Trophoblast cell (in vitro differentiated cells and primary cell): ENCODE measurements around the gene TRMT10C.
A peak's percentile ranks its signal among the peaks of the same experiment; 100 is the strongest.

Experiments
- DNase-seq, 2 donors: peaks; one replicate each; pipeline ENCODE4 v3.0.0-alpha.2; 2016
- H2AFZ ChIP-seq: 2 replicates; pipeline ENCODE4 v1.6.1; 2013; ENCODE audit warnings: low read length, moderate library complexity, mild to moderate bottlenecking; ENCODE audit not compliant: insufficient read depth, poor library complexity
- H2AK5ac ChIP-seq: 2 replicates; pipeline ENCODE4 v1.6.1; 2013; ENCODE audit warnings: mild to moderate bottlenecking, low read length
- H2BK120ac ChIP-seq: 2 replicates; pipeline ENCODE4 v1.6.1; 2013; ENCODE audit warnings: low read length, mild to moderate bottlenecking, moderate library complexity; ENCODE audit not compliant: insufficient read depth, poor library complexity
- H2BK12ac ChIP-seq: 2 replicates; pipeline ENCODE4 v1.6.1; 2013; ENCODE audit warnings: mild to moderate bottlenecking, low read length, moderate library complexity
- H2BK5ac ChIP-seq: 2 replicates; pipeline ENCODE4 v1.6.1; 2013; ENCODE audit warnings: low read length, low read depth, moderate library complexity, mild to moderate bottlenecking; ENCODE audit not compliant: poor library complexity
- H3K14ac ChIP-seq: 2 replicates; pipeline ENCODE4 v1.6.1; 2013; ENCODE audit warnings: mild to moderate bottlenecking, low read length
- H3K18ac ChIP-seq: 2 replicates; pipeline ENCODE4 v1.6.1; 2013; ENCODE audit warnings: mild to moderate bottlenecking, low read length
- H3K23ac ChIP-seq: 2 replicates; pipeline ENCODE4 v1.6.1; 2013; ENCODE audit warnings: low read length
- H3K27ac ChIP-seq: 2 replicates; pipeline ENCODE4 v1.5.1; 2013; ENCODE audit warnings: low read depth, mild to moderate bottlenecking, inconsistent platforms, low read length, moderate library complexity
- H3K27me3 ChIP-seq: 2 replicates; pipeline ENCODE4 v1.6.1; 2013; ENCODE audit warnings: inconsistent platforms, mild to moderate bottlenecking, low read length, moderate library complexity; ENCODE audit not compliant: insufficient read depth
- H3K36me3 ChIP-seq, 2 experiments: 1 replicate in 1 of 2; 2 replicates in 1 of 2; pipeline ENCODE4 v1.6.1; 2013; ENCODE audit warnings: low read length in 2 of 2, mild to moderate bottlenecking in 2 of 2, moderate library complexity in 1 of 2; ENCODE audit not compliant: insufficient read depth in 2 of 2, control insufficient read depth in 1 of 2
- H3K4ac ChIP-seq: 2 replicates; pipeline ENCODE4 v1.6.1; 2013; ENCODE audit warnings: low read depth, mild to moderate bottlenecking, low read length, moderate library complexity
- H3K4me1 ChIP-seq, 2 experiments: 1 replicate in 1 of 2; 2 replicates in 1 of 2; pipeline ENCODE4 v1.6.1; 2013; ENCODE audit warnings: low read length in 2 of 2, mild to moderate bottlenecking in 2 of 2, moderate library complexity in 1 of 2; ENCODE audit not compliant: insufficient read depth in 2 of 2, control insufficient read depth in 1 of 2
- H3K4me2 ChIP-seq: 2 replicates; pipeline ENCODE4 v1.6.1; 2013; ENCODE audit warnings: inconsistent platforms, mild to moderate bottlenecking, low read length, moderate library complexity
- H3K4me3 ChIP-seq: 2 replicates; pipeline ENCODE4 v1.5.1; 2013; ENCODE audit warnings: mild to moderate bottlenecking, low read depth, low read length, inconsistent platforms
- H3K79me1 ChIP-seq: one replicate; pipeline ENCODE4 v1.6.1; 2013; ENCODE audit warnings: low read length
- H3K79me2 ChIP-seq: 2 replicates; pipeline ENCODE4 v1.6.1; 2013; ENCODE audit warnings: low read length, mild to moderate bottlenecking; ENCODE audit not compliant: control insufficient read depth, insufficient read depth, poor library complexity
- H3K9ac ChIP-seq: 2 replicates; pipeline ENCODE4 v1.6.1; 2013; ENCODE audit warnings: mild to moderate bottlenecking, low read length
- H3K9me3 ChIP-seq: 2 replicates; pipeline ENCODE4 v1.6.1; 2013; ENCODE audit warnings: low read depth, mild to moderate bottlenecking, control low read depth, inconsistent platforms, low read length; ENCODE audit not compliant: insufficient read depth
- H4K12ac ChIP-seq: 2 replicates; pipeline ENCODE4 v1.6.1; 2013; ENCODE audit warnings: low read depth, mild to moderate bottlenecking, low read length, moderate library complexity
- H4K8ac ChIP-seq: 2 replicates; pipeline ENCODE4 v1.6.1; 2013; ENCODE audit warnings: low read depth, mild to moderate bottlenecking, low read length, moderate library complexity
- H4K91ac ChIP-seq: one replicate; pipeline ENCODE4 v1.6.1; 2013; ENCODE audit warnings: low read depth, mild to moderate bottlenecking, low read length, moderate library complexity
- WGBS: extraction: QIAGEN DNeasy Blood & Tissue Kit; methylation state at CpG from one replicate; pipeline ENCODE4 v1.1.7; 2013; ENCODE audit warnings: missing lambda C conversion rate; ENCODE audit not compliant: insufficient read length, insufficient coverage; ENCODE audit errors: extremely low coverage; 5-methylcytosine and 5-hydroxymethylcytosine counted together

Gene TRMT10C

DNA sequence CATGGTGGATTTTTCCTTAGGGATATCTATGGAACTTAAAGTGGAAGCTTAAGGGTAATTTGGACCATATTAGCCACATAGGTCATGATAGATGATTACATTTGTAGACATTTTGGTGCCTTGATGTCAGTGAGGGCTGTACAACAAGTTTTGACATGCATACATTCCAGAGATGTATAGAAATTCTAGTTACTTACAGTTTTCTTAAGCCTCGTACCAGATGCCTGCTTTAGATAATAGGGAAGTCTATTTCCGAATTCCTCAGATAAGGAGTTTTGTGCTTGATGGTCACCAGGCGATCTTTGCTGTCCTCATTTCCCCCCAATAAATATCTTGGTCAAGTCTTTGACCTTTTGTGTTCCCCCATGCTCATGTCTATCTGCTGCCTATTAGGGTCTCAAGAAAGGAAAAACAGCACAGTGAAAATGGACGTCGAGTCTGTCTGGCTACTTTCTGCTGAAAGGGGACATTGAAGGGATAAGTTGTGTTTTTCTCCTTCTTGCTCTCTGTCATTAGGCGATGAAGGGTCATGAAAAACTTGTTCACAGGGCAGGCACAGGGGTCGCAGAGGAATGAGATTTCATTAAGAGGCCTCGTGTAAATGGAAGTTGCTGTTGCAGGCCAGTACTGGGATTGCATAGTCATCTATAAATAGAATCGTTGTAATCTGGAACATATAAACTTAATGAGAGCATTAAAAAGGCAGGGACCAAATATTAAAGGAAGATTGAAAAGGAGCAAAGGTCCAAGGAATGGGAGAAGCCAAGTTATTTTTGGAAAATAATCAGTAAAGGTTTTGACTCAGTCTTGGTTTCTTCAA, 28.7 kb upstream of the TRMT10C start:
- Histone ChIP-seq H3K4me2 (no peak overlapping the region), H3K79me2 (no peaks in the 10 kb centered on the region), H2AFZ (no peak overlapping the region), H4K91ac (no peak overlapping the region), H4K12ac (no peak overlapping the region), H3K14ac (no peak overlapping the region), H3K36me3 (no peaks in the 10 kb centered on the region), H2BK12ac (no peak overlapping the region), H3K27me3 (no peaks in the 10 kb centered on the region), H4K8ac (no peak overlapping the region), H3K4me1 (peaks cover 7 to 11% of the 10 kb centered on the region in 2 experiments), H3K27ac (peak overlapping the region; percentile 12), H3K18ac (no peak overlapping the region), H2BK120ac (no peak overlapping the region), H3K4ac (no peak overlapping the region), H2BK5ac (no peak overlapping the region), H2AK5ac (no peak overlapping the region), H3K4me3 (no peak overlapping the region), H3K9me3 (no peaks in the 10 kb centered on the region), H3K79me1 (peaks cover 4% of the 10 kb centered on the region), H3K23ac (no peak overlapping the region), H3K9ac (no peak overlapping the region)
- WGBS, result no CpG with 5 or more reads among the region's 9 CpGs
- peak; percentile 16 to 83 for DNase-seq

DNA sequence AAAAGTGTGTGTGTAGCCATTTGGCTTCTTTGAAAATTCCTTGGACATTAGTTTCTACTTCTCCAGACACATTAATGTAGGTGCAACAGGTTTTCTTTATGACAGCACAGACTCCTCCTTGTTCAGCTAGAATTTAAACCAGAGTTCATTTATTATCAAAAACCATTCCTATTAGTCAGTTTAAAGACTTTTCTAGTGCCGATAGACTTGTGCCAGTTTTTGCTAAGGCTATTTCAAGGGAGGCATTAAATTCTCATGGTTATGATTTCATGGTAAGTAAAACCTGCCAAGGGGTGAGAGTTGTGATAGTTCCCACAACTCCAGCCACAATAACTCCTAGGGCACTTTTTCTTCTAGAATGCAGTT, 28.1 kb upstream of the TRMT10C start:
- Histone ChIP-seq H2AFZ (no peak overlapping the region), H3K9ac (no peak overlapping the region), H3K27me3 (no peaks in the 10 kb centered on the region), H3K36me3 (no peaks in the 10 kb centered on the region), H3K4me3 (no peak overlapping the region), H3K27ac (no peak overlapping the region), H4K8ac (no peak overlapping the region), H2BK120ac (no peak overlapping the region), H2AK5ac (no peak overlapping the region), H3K4me1 (peaks cover 7 to 11% of the 10 kb centered on the region in 2 experiments), H3K4me2 (no peak overlapping the region), H3K18ac (no peak overlapping the region), H3K79me1 (peaks cover 4% of the 10 kb centered on the region), H4K12ac (no peak overlapping the region), H2BK12ac (no peak overlapping the region), H3K23ac (no peak overlapping the region), H3K9me3 (no peaks in the 10 kb centered on the region), H3K4ac (no peak overlapping the region), H3K14ac (no peak overlapping the region), H3K79me2 (no peaks in the 10 kb centered on the region), H2BK5ac (no peak overlapping the region), H4K91ac (no peak overlapping the region)
- DNase-seq, result peak; percentile 22 to 68
- WGBS, result no CpG with 5 or more reads among the region's 1 CpG

DNA sequence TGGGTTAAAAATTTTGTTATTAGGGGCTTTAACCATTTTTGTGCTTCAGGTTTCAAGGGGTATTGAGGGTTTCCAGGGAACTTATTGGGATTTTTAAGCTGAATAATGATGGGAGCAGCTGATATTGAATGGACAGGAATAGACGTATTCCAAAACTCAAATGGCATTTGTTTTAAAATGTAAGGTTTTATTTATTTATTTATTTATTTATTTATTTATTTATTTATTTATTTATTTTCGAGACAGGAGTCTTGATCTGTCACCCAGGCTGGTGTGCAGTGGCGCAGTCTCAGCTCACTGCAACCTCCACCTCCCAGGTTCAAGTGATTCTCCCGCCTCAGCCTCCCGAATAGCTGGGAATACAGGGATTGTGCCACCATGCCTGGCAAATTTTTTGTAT, 26.4 kb upstream of the TRMT10C start:
- Histone ChIP-seq H4K8ac (no peak overlapping the region), H3K79me2 (no peaks in the 10 kb centered on the region)
- no peak for DNase-seq

DNA sequence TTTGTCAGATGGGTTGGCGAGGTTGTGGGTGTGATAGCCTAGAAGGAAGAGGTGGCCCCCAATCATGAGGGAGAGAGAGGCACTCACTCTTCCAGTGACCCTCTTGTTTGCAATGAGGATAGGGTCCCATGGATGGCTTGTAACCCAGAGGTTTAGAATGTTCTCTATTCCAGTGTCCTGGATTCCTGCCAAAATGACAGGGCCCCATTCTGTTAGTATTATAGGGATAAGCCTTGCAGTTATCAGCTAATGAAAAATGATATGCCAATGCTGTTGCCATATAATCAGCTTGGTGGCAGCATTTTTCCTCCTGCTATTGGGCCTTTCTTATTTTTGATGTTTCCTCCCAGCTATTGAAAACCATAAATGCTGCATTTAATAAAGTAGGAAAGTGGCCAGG, 25.4 kb upstream of the TRMT10C start:
- no peak overlapping the region for H3K23ac ChIP-seq
- peaks cover 7 to 11% of the 10 kb centered on the region in 2 experiments for H3K4me1 ChIP-seq
- no peak overlapping the region for H4K12ac ChIP-seq
- H3K9me3 ChIP-seq, result peaks cover 2% of the 10 kb centered on the region
- no peak overlapping the region for H3K4ac ChIP-seq
- no peak overlapping the region for H2BK120ac ChIP-seq
- H2AFZ ChIP-seq, result no peak overlapping the region
- no peak overlapping the region for H2AK5ac ChIP-seq
- no peak overlapping the region for H3K4me2 ChIP-seq
- H3K79me1 ChIP-seq, result peaks cover 4% of the 10 kb centered on the region
- no peak overlapping the region for H3K4me3 ChIP-seq
- H3K27me3 ChIP-seq, result no peaks in the 10 kb centered on the region
- H3K14ac ChIP-seq, result no peak overlapping the region
- H2BK5ac ChIP-seq, result no peak overlapping the region
- H3K27ac ChIP-seq, result no peak overlapping the region
- no peaks in the 10 kb centered on the region for H3K36me3 ChIP-seq
- WGBS, result no CpG with 5 or more reads among the region's 1 CpG
- H4K91ac ChIP-seq, result no peak overlapping the region
- no peak overlapping the region for H3K18ac ChIP-seq
- no peak overlapping the region for H4K8ac ChIP-seq
- no peak overlapping the region for H2BK12ac ChIP-seq
- no peaks in the 10 kb centered on the region for H3K79me2 ChIP-seq
- no peak for DNase-seq
- H3K9ac ChIP-seq, result no peak overlapping the region

More for the DNA sequence above, 26.4 kb upstream of the TRMT10C start:
- no peak overlapping the region for H3K18ac ChIP-seq
- H3K9ac ChIP-seq, result no peak overlapping the region
- no peaks in the 10 kb centered on the region for H3K27me3 ChIP-seq
- H2BK120ac ChIP-seq, result no peak overlapping the region
- H3K36me3 ChIP-seq, result no peaks in the 10 kb centered on the region
- no peak overlapping the region for H2BK5ac ChIP-seq
- H2AFZ ChIP-seq, result no peak overlapping the region
- WGBS, result no CpG with 5 or more reads among the region's 5 CpGs
- H4K91ac ChIP-seq, result no peak overlapping the region
- no peak overlapping the region for H2AK5ac ChIP-seq
- no peak overlapping the region for H3K23ac ChIP-seq
- H3K79me1 ChIP-seq, result peaks cover 4% of the 10 kb centered on the region
- H2BK12ac ChIP-seq, result no peak overlapping the region
- H3K14ac ChIP-seq, result no peak overlapping the region
- peaks cover 7 to 11% of the 10 kb centered on the region in 2 experiments for H3K4me1 ChIP-seq
- no peak overlapping the region for H3K4ac ChIP-seq
- no peak overlapping the region for H3K4me3 ChIP-seq
- no peak overlapping the region for H3K27ac ChIP-seq
- no peak overlapping the region for H4K12ac ChIP-seq
- H3K9me3 ChIP-seq, result no peaks in the 10 kb centered on the region
- no peak overlapping the region for H3K4me2 ChIP-seq
